NCI-H1694 (cell line): ENCODE measurements around the gene NPIPB8.
"Not testable (repeated sequence)": the region's sequence is repeated elsewhere in the genome, so short reads cannot be mapped to it uniquely, and the experiment has no call there.

Experiments
- DNase-seq: peaks from one replicate; lab custom pipeline; 2025; lab: John Stamatoyannopoulos, UW

The NPIPB8 gene

GRCh38 chr16:28637765-28638164, at the start of gene NPIPB8:
NPIPB8 (plus strand) TSS chr16:28638065; CDS start chr16:28638361, 296 bp downstream.
- DNase-seq, result not testable (repeated sequence)

GRCh38 chr16:28589069-28589468, 48.8 kb upstream of the NPIPB8 start:
- DNase-seq, result no peak

GRCh38 chr16:28589930-28590329, 47.9 kb upstream of the NPIPB8 start:
- no peak for DNase-seq

- DNase-seq, result no peak
Measured at GRCh38 chr16:28590384-28591340, 47.2 kb upstream of the NPIPB8 start.

- DNase-seq, result no peak
Measured at GRCh38 chr16:28591355-28591754, 46.5 kb upstream of the NPIPB8 start.

GRCh38 chr16:28592511-28592910, 45.4 kb upstream of the NPIPB8 start:
- no peak for DNase-seq

GRCh38 chr16:28592979-28593553, 44.8 kb upstream of the NPIPB8 start:
- DNase-seq, result no peak

- DNase-seq, result not testable (repeated sequence)
Measured at GRCh38 chr16:28595451-28595850, 42.4 kb upstream of the NPIPB8 start.

GRCh38 chr16:28596115-28596630, 41.7 kb upstream of the NPIPB8 start:
- no peak for DNase-seq

- no peak for DNase-seq
Measured at GRCh38 chr16:28596840-28597691, 40.8 kb upstream of the NPIPB8 start, which contains the start of gene SULT1A2. SULT1A2 (minus strand) TSS chr16:28597050; CDS start chr16:28595930, 1,120 bp downstream.

GRCh38 chr16:28597692-28598261, 40.1 kb upstream of the NPIPB8 start:
- DNase-seq, result no peak

- DNase-seq, result not testable (repeated sequence)
Measured at GRCh38 chr16:28599377-28600285, 38.2 kb upstream of the NPIPB8 start.

- not testable (repeated sequence) for DNase-seq
Measured at GRCh38 chr16:28600965-28601364, 36.9 kb upstream of the NPIPB8 start.

GRCh38 chr16:28601589-28601988, 36.3 kb upstream of the NPIPB8 start:
- DNase-seq, result not testable (repeated sequence)

GRCh38 chr16:28602062-28602461, 35.8 kb upstream of the NPIPB8 start:
- not testable (repeated sequence) for DNase-seq

GRCh38 chr16:28602529-28602928, 35.3 kb upstream of the NPIPB8 start:
- DNase-seq, result no peak

- no peak for DNase-seq
Measured at GRCh38 chr16:28603381-28604185, 34.3 kb upstream of the NPIPB8 start.

- DNase-seq, result no peak
Measured at GRCh38 chr16:28604186-28604565, 33.7 kb upstream of the NPIPB8 start.

GRCh38 chr16:28606291-28607115, 31.4 kb upstream of the NPIPB8 start:
- no peak for DNase-seq
